Esophagus squamous epithelium (tissue), 5 donors: ENCODE results near the gene MAP3K5. TPM values are rescaled to one million over a fixed set of nuclear protein-coding genes. Genes with fewer than 3 reads are reported as not detected.

ENCODE experiments used
- DNase-seq: peaks from one replicate; lab custom pipeline; 2025; lab: John Stamatoyannopoulos, UW
- H3K27ac ChIP-seq, 4 donors: fragments of 200-600 bp; sonication (generic); one replicate each; pipeline ENCODE4 v1.5.1; 2016 to 2019; ENCODE audit warnings: mild to moderate bottlenecking in 1 of 4
- H3K27me3 ChIP-seq, 4 donors: fragments of 200-600 bp; sonication (generic); 1 replicate in 3 of 4; 2 replicates in 1 of 4; pipeline versions ENCODE4 v1.5.1 to v1.6.0; 2017 to 2021; ENCODE audit warnings: antibody characterized with exemption in 1 of 4
- H3K36me3 ChIP-seq, 3 donors: fragments of 200-600 bp; sonication (generic); one replicate each; pipeline ENCODE4 v1.5.1; 2016 to 2019
- H3K4me1 ChIP-seq, 3 donors: fragments of 200-600 bp; sonication (generic); one replicate each; pipeline ENCODE4 v1.5.1; 2017 to 2019
- H3K4me3 ChIP-seq, 4 donors: fragments of 200-600 bp; sonication (generic); 1 replicate in 3 of 4; 2 replicates in 1 of 4; pipeline ENCODE4 v1.5.1; 2016 to 2019; ENCODE audit warnings: mild to moderate bottlenecking in 2 of 4, moderate library complexity in 1 of 4
- H3K9me3 ChIP-seq, 3 donors: fragments of 200-600 bp; sonication (generic); one replicate each; pipeline ENCODE4 v1.5.1; 2016 to 2019
- POLR2A ChIP-seq, 4 donors: fragments of 450-650 bp; IDR thresholded peaks; one replicate each; pipeline ENCODE4 v1.6.1; 2017; ENCODE audit warnings: antibody characterized with exemption in 4 of 4, mild to moderate bottlenecking in 4 of 4, moderate library complexity in 3 of 4
- WGBS, 2 donors: methylation state at CpG; one replicate each; pipeline ENCODE4 v1.1.5; 2018; 5-methylcytosine and 5-hydroxymethylcytosine counted together
- intact Hi-C: fragments of 100-400 bp; cut with DNase I; formaldehyde crosslinking; loops from one replicate; pipeline ENCODE4 v1.15.0; 2022
- total RNA-seq, 4 donors: library from RNA; depleted of rRNA; stranded (reverse); fragments of >200 nt; gene quantifications; one replicate each; pipeline ENCODE4 v1.1.0, GENCODE V29; 2016
- TF ChIP-seq, protein P1 (sequence below), 6 experiments: fragments of 450-650 bp in 4 of 6; fragments of 200-600 bp in 2 of 6; sonication (generic) in 2 of 6; IDR thresholded peaks; one replicate each; pipeline ENCODE4 v1.5.1; 2016 to 2019; ENCODE audit warnings: antibody characterized with exemption in 6 of 6, mild to moderate bottlenecking in 4 of 6, moderate library complexity in 4 of 6
- donor health status: DM: yes; HTN: yes; CAD: no.

The MAP3K5 gene
- total RNA-seq, 4 donors from 2014 or later: 9.2 to 22.9 (median 20.9) TPM

GRCh38 chr6:136668571-136668970 lies 123.7 kb downstream of the MAP3K5 start:
- peaks cover 0 to 13% (median 4%) of the 10 kb centered on the region in 3 donors for H3K4me1 ChIP-seq
- TF ChIP-seq, protein P1, sequence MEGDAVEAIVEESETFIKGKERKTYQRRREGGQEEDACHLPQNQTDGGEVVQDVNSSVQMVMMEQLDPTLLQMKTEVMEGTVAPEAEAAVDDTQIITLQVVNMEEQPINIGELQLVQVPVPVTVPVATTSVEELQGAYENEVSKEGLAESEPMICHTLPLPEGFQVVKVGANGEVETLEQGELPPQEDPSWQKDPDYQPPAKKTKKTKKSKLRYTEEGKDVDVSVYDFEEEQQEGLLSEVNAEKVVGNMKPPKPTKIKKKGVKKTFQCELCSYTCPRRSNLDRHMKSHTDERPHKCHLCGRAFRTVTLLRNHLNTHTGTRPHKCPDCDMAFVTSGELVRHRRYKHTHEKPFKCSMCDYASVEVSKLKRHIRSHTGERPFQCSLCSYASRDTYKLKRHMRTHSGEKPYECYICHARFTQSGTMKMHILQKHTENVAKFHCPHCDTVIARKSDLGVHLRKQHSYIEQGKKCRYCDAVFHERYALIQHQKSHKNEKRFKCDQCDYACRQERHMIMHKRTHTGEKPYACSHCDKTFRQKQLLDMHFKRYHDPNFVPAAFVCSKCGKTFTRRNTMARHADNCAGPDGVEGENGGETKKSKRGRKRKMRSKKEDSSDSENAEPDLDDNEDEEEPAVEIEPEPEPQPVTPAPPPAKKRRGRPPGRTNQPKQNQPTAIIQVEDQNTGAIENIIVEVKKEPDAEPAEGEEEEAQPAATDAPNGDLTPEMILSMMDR (IDR thresholded peaks at IDR 0.05): no peak
- no peak for TF ChIP-seq POLR2A (IDR thresholded peaks at IDR 0.05)
- no peak for DNase-seq
- H3K36me3 ChIP-seq: peaks cover 0 to 35% (median 0%) of the 10 kb centered on the region in 3 donors
- no peak overlapping the region for H3K4me3 ChIP-seq
- H3K27ac ChIP-seq: no peak overlapping the region
- H3K9me3 ChIP-seq: no peaks in the 10 kb centered on the region
- 88 to 90% methylated on average over 3 of the region's 3 CpGs for WGBS, 2 donors
- intact Hi-C loops: no loop called here
- H3K27me3 ChIP-seq: no peaks in the 10 kb centered on the region

DNA sequence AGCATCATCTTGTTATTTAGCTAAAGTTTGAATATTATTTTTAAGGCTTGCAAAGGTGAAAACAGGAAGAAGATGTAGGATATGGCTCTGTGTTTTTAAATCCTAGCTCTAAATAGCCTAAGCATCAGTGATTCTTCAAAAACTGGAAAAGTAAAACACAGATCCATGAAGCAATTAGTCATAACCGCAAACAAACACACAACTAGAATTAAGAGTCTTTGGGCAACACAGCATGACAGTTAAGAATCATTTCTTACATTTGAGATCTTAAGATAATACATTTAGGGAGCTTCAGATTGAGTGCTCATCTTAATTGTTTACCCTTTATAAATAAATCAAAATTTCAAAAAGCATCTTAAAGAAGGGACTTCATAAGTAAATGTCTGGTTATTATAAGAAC lies 126.2 kb downstream of the MAP3K5 start:
- H3K27me3 ChIP-seq: no peaks in the 10 kb centered on the region
- TF ChIP-seq, protein P1 (IDR thresholded peaks at IDR 0.05): no peak
- TF ChIP-seq POLR2A (IDR thresholded peaks at IDR 0.05): no peak
- H3K36me3 ChIP-seq: peaks cover 0 to 24% (median 0%) of the 10 kb centered on the region in 3 donors
- intact Hi-C loops: no loop called here
- no peak overlapping the region for H3K27ac ChIP-seq
- no peak overlapping the region for H3K4me3 ChIP-seq
- WGBS, 2 donors: 75 to 89% methylated on average over 1 of the region's 1 CpG
- DNase-seq: no peak
- peaks cover 0 to 22% (median 8%) of the 10 kb centered on the region in 3 donors for H3K4me1 ChIP-seq
- H3K9me3 ChIP-seq: no peaks in the 10 kb centered on the region

- no peak overlapping the region for H3K27ac ChIP-seq
- 46 to 55% methylated on average over 3 of the region's 3 CpGs for WGBS, 2 donors
- H3K36me3 ChIP-seq: peaks cover 0 to 32% (median 0%) of the 10 kb centered on the region in 3 donors
- TF ChIP-seq POLR2A (IDR thresholded peaks at IDR 0.05): no peak
- TF ChIP-seq, protein P1 (IDR thresholded peaks at IDR 0.05): no peak
- intact Hi-C loops: no loop called here
- DNase-seq: no peak
- H3K4me1 ChIP-seq: peaks cover 0 to 10% (median 5%) of the 10 kb centered on the region in 3 donors
- no peaks in the 10 kb centered on the region for H3K27me3 ChIP-seq
- H3K9me3 ChIP-seq: no peaks in the 10 kb centered on the region
- H3K4me3 ChIP-seq: no peak overlapping the region
These were observed 129.7 kb downstream of the MAP3K5 start for GRCh38 chr6:136662347-136663237.

- no peak overlapping the region for H3K27ac ChIP-seq
- peaks cover 0 to 10% (median 5%) of the 10 kb centered on the region in 3 donors for H3K4me1 ChIP-seq
- TF ChIP-seq POLR2A (IDR thresholded peaks at IDR 0.05): no peak
- TF ChIP-seq, protein P1 (IDR thresholded peaks at IDR 0.05): no peak
- H3K9me3 ChIP-seq: no peaks in the 10 kb centered on the region
- H3K36me3 ChIP-seq: peaks cover 0 to 45% (median 0%) of the 10 kb centered on the region in 3 donors
- 100% methylated on average over 1 of the region's 1 CpG for WGBS, 2 donors
- intact Hi-C loops: no loop called here
- no peak for DNase-seq
- no peak overlapping the region for H3K4me3 ChIP-seq
- H3K27me3 ChIP-seq: no peaks in the 10 kb centered on the region
These were observed 131.6 kb downstream of the MAP3K5 start for GRCh38 chr6:136660727-136661126.

GRCh38 chr6:136659991-136660499 lies 132.2 kb downstream of the MAP3K5 start:
- Histone ChIP-seq H3K27ac (no peak overlapping the region), H3K9me3 (no peaks in the 10 kb centered on the region), H3K36me3 (peaks cover 0 to 52% (median 0%) of the 10 kb centered on the region in 3 donors), H3K4me1 (peaks cover 0 to 10% (median 5%) of the 10 kb centered on the region in 3 donors), H3K4me3 (no peak overlapping the region), H3K27me3 (no peaks in the 10 kb centered on the region)
- WGBS, 2 donors: 94% methylated on average over 6 of the region's 6 CpGs
- intact Hi-C loops: no loop called here
- TF ChIP-seq, protein P1 (IDR thresholded peaks at IDR 0.05): no peak
- no peak for TF ChIP-seq POLR2A (IDR thresholded peaks at IDR 0.05)
- DNase-seq: no peak
